ENCODE results near the gene TFIP11.

- TF ChIP-seq POLR2AphosphoS5 (IDR thresholded peaks at IDR 0.05; ENCODE audit: control insufficient read depth, insufficient read depth, low read depth, low read length) = no peak
- TF ChIP-seq CTCF (IDR thresholded peaks at IDR 0.05 in 2 of 3, conservative IDR thresholded peaks at IDR 0.05 in 1 of 3; ENCODE audit: insufficient read depth in 2 of 3, low read depth in 1 of 3, low read length in 3 of 3) = no peak
- TF ChIP-seq SP2 (IDR thresholded peaks at IDR 0.05; ENCODE audit: extremely low read depth, low read depth, low read length, poor library complexity, severe bottlenecking) = no peak
- no peak for TF ChIP-seq ZFPM2 (CRISPR knock-in tag; IDR thresholded peaks at IDR 0.05)
- TF ChIP-seq BRCA1 (IDR thresholded peaks at IDR 0.05) = no peak
- no peak for TF ChIP-seq BRCA1 (CRISPR knock-in tag; IDR thresholded peaks at IDR 0.05)
Observed at GRCh38 chr22:26525946-26526564, 13.8 kb upstream of the TFIP11 start.
